GM06990 (cell line): ENCODE results near the gene AGPS.

Experiments used
- DNase-seq: peaks from one replicate; pipeline ENCODE4 v3.0.0-alpha.2; 2011; ENCODE audit not compliant: insufficient read length; ENCODE audit errors: extremely low read depth
- H3K27me3 ChIP-seq: replicated peaks from 2 replicates; pipeline ENCODE4 v1.6.0; 2011; ENCODE audit warnings: low read length; ENCODE audit not compliant: control insufficient read depth, insufficient read depth
- H3K36me3 ChIP-seq: 2 replicates; pipeline ENCODE4 v1.5.1; 2011; ENCODE audit warnings: low read length; ENCODE audit not compliant: control insufficient read depth, insufficient read depth
- H3K4me3 ChIP-seq: replicated peaks from 2 replicates; pipeline ENCODE4 v1.5.1; 2011; ENCODE audit warnings: low read depth, mild to moderate bottlenecking, control low read depth, low read length
- TF ChIP-seq, protein P1 (sequence below): IDR thresholded peaks from 2 replicates; pipeline ENCODE4 v1.5.1; 2011; ENCODE audit warnings: low read length, control low read depth, mild to moderate bottlenecking, inconsistent platforms; ENCODE audit not compliant: insufficient read depth, poor library complexity, severe bottlenecking

AGPS gene

DNA sequence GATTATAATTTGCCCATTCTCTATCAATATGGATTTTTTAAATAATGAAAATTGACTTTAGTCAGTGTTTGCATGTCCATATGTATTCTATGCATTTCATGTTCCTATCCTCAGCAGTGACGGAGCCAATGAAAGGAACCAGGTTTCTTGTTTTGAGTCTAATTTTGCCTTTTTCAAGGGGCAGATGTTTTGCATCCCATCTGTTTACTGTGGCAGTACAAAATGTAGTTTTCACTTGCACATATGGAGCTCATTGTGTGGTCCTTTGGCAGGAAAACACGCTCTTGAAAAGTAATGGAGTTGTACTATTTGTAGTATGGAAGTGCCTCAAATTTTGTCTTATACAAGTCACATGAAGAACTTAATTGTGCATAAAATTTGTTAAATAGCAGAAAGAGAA is 127.8 kb downstream of the AGPS start:
- DNase-seq: no peak
- Histone ChIP-seq H3K27me3 (no peaks in the 10 kb centered on the region), H3K4me3 (no peak overlapping the region), H3K36me3 (no peaks in the 10 kb centered on the region; the same call in 1 of the 2 replicates)
- TF ChIP-seq, protein P1, sequence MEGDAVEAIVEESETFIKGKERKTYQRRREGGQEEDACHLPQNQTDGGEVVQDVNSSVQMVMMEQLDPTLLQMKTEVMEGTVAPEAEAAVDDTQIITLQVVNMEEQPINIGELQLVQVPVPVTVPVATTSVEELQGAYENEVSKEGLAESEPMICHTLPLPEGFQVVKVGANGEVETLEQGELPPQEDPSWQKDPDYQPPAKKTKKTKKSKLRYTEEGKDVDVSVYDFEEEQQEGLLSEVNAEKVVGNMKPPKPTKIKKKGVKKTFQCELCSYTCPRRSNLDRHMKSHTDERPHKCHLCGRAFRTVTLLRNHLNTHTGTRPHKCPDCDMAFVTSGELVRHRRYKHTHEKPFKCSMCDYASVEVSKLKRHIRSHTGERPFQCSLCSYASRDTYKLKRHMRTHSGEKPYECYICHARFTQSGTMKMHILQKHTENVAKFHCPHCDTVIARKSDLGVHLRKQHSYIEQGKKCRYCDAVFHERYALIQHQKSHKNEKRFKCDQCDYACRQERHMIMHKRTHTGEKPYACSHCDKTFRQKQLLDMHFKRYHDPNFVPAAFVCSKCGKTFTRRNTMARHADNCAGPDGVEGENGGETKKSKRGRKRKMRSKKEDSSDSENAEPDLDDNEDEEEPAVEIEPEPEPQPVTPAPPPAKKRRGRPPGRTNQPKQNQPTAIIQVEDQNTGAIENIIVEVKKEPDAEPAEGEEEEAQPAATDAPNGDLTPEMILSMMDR: no peak

DNA sequence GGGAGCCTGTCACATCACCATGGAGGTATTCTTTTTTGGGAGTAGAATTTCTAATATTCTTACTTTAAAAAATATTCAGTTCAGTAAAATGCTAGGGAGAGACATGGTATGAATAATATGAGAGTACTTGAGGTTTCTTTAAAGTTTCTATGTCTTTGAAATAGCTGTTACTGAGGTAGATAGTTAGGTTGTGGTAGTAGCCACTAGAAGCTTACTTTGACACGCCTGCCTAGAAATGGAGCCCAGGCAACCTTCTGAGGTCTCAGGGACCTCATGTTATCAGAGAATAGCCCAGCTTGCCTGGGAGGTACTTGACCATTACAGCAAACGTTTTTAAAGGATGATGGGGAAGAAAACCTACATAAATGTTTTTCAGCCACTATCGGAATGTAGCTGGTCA is 131.2 kb downstream of the AGPS start:
- no peak for DNase-seq
- TF ChIP-seq, protein P1: no peak

DNA sequence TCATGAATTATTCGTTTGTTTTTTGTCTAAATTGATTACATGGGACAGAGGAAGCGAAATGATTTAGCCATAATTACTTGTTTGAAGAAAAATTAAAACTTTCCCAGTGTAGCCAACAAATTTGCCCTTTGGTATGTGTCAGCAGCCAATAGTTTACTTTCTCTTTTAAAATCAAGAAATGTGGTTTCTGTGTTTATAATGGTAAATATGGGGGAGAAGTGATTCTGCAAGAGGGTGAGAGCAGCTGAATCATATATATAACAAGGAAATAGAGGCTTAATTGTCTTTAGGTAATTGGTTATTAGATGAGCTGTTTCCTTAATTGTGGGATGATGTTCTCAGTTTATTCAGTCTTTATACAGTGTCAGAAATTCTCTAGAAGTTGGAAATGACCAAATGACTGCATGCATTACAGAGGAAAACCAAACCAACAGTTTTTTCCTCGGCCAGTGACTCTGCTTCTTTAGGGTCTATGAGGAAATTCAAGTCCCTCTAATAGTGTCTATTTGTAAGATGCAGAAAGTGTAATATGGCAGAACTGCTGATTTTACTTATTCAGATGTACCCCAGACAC is 132.9 kb downstream of the AGPS start:
- no peaks in the 10 kb centered on the region for H3K27me3 ChIP-seq
- DNase-seq: no peak
- TF ChIP-seq, protein P1: no peak
- H3K4me3 ChIP-seq: no peak overlapping the region
- H3K36me3 ChIP-seq: no peaks in the 10 kb centered on the region; the same call in 1 of the 2 replicates

More for the DNA sequence above, 131.2 kb downstream of the AGPS start:
- Histone ChIP-seq H3K27me3 (no peaks in the 10 kb centered on the region), H3K4me3 (no peak overlapping the region), H3K36me3 (no peaks in the 10 kb centered on the region; the same call in 1 of the 2 replicates)

DNA sequence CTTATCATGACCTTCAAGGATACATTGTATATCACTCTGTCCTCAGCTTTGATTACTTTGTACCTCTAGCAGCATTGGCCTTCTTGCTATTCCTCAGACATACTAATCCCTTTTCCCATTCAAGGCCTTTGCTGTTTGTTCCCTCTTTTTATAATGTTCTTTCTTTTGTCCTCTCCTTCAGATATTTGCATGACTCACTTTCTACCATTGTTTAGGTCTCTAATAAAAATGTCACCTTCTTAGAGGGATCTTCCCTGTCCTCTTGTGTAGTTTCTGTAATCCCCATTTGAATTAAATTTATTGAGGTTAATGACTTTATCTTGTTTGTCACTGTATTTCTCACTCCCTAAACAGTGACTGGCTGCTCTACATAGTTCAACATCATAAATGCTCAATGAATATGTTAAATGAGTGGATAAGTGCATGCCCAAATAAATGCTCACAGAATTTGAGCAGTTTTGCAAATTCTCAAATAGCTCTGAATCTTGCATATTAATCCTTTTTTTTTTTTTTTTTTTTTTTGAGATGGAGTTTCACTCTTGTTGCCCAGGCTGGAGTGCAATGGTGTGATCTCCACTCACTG is 135.9 kb downstream of the AGPS start:
- TF ChIP-seq, protein P1: no peak
- no peak for DNase-seq
- no peaks in the 10 kb centered on the region; the same call in 1 of the 2 replicates for H3K36me3 ChIP-seq
- no peaks in the 10 kb centered on the region for H3K27me3 ChIP-seq
- H3K4me3 ChIP-seq: no peak overlapping the region

DNA sequence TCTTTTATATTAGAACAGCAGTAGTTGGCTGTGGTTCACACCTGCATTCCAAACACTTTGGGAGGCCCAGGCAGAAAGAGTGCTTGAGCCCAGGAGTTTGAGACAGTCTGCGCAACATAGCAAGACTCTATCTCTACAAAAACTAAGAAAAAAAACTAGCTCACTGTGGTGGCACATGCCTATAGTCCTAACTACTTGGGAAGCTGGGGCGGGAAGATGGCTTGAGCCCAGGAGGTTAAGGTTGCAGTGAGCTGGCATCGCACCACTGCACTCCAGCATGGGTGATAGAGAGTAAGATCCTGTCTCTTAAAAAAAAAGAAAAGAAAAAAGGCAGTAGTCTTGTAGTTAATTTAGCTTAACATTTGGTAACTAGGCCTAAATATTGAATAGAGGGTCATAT is 136.6 kb downstream of the AGPS start:
- no peak for DNase-seq
- Histone ChIP-seq H3K4me3 (no peak overlapping the region), H3K27me3 (no peaks in the 10 kb centered on the region), H3K36me3 (no peaks in the 10 kb centered on the region; the same call in 1 of the 2 replicates)
- TF ChIP-seq, protein P1: no peak
